DMS 273 (cell line): ENCODE measurements around the gene UXS1.

ENCODE experiments used
- DNase-seq: peaks from one replicate; lab custom pipeline; 2025; ENCODE audit not compliant: unreplicated experiment; lab: John Stamatoyannopoulos, UW

The UXS1 gene

GRCh38 chr2:106054880-106055655, 139.0 kb downstream of the UXS1 start:
- peak; percentile 32 for DNase-seq

GRCh38 chr2:106054321-106054720, 139.8 kb downstream of the UXS1 start:
- DNase-seq, result no peak

- no peak for DNase-seq
Measured at GRCh38 chr2:106053581-106053980, 140.5 kb downstream of the UXS1 start.

- peak; percentile 86 for DNase-seq
Measured at GRCh38 chr2:106053116-106053515, 141.0 kb downstream of the UXS1 start.

GRCh38 chr2:106044859-106045258, 149.2 kb downstream of the UXS1 start:
- DNase-seq, result no peak

- peak; percentile 9 for DNase-seq
Measured at GRCh38 chr2:106044021-106044420, 150.1 kb downstream of the UXS1 start.
